Keratinocyte (primary cell): ENCODE measurements around the gene SNX19.

Source experiments
- CTCF ChIP-seq, 3 experiments: IDR thresholded peaks in 1 of 3; conservative IDR thresholded peaks in 1 of 3; optimal IDR thresholded peaks in 1 of 3; 2 replicates in 2 of 3; 3 replicates in 1 of 3; pipeline versions ENCODE3 to v1.5.1; 2011; ENCODE audit warnings: low read length in 3 of 3, mild to moderate bottlenecking in 3 of 3, moderate library complexity in 2 of 3, control low read depth in 1 of 3, inconsistent platforms in 1 of 3; ENCODE audit not compliant: insufficient read depth in 2 of 3; ENCODE audit errors: extremely low read depth in 1 of 3
- EZH2 ChIP-seq: IDR thresholded peaks from one replicate; pipeline ENCODE4 v1.6.1; 2012; ENCODE audit warnings: inconsistent platforms, mild to moderate bottlenecking, low read length, moderate library complexity

DNA sequence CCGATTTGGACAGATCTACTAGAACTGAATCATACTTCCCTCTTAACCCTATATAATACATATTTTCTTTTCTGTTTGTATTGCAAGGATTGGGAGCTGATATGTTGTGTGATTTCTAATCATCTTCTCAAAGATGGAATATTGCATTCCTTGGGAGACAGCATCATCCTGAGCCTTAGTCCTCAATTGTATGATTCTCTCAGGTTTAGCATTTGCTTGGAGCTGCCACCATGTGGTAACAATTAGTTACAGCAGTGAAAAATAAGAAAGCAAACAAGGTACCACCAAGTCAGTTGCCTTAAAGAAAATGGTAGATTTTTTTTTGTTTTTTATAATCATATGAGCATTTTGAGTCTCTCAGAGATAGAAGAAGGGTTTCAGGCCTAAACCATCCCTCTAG is 11.9 kb downstream of the SNX19 start:
- TF ChIP-seq CTCF (optimal IDR thresholded peaks at IDR 0.05 in 1 of 3, IDR thresholded peaks at IDR 0.05 in 1 of 3, conservative IDR thresholded peaks at IDR 0.05 in 1 of 3; ENCODE audit: extremely low read depth in 1 of 3, insufficient read depth in 2 of 3, low read length in 3 of 3) (peak in 2 of 3 experiments; percentile 26 to 35), EZH2 (no peak)
